Measurements from ENCODE around the gene ARVCF. TPM values are rescaled to one million over a fixed set of nuclear protein-coding genes. Genes with fewer than 3 reads are reported as not detected.

The ARVCF gene
- total and polyA plus RNA-seq, 2 experiments from 2014 or later, result 1.1 to 4.0 TPM

DNA sequence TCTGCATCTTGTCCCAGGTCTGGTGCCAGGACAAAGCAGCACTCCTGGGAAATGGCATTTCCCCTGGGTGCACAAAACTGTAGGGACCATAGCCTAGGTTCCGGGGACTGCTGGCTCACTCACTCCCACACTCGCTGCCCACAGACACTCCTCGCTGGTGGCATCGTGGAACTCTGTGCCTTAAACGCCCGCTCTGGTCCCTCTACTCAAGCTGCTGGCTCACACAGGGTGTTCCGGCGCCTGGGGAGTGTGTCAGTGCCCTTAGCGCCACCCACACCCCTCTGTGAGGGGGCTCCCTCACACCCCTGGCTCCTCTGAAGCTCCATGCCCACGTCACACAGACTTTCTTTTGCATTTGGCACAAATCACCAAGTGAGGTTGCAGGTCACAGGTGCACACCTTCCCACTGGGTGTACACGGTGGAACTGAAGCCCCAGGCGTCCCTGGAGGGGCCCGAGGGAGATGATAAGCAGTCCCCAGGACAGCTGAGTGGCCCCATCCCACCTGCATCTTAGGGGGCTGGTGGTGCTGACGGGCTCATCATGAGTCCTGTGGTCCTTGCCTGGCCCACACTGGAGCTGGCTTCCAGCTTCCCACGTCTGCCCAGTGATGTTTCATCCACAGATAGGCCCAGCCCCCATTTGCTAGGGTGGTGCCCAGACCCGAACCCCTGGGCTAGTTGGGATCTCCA, 40.2 kb upstream of the ARVCF start:
- WGBS, 2 experiments (ENCODE audit: low coverage in 1 of 2, low lambda C conversion rate in 2 of 2, missing lambda C conversion rate in 2 of 2), result 88 to 92% methylated on average over 16 of the region's 16 CpGs
- H4K20me1 ChIP-seq (ENCODE audit: insufficient read depth), result no peaks in the 10 kb centered on the region
- in situ Hi-C loops (cut with MboI), result no loop called here
- no peak overlapping the region for H3K4me3 ChIP-seq
- H3K27me3 ChIP-seq (replicated peaks; ENCODE audit: insufficient read depth), result no peaks in the 10 kb centered on the region
- no peak overlapping the region for H2AFZ ChIP-seq
- no peak overlapping the region for H3K4me2 ChIP-seq (ENCODE audit: unreplicated experiment)
- H3K9me3 ChIP-seq (ENCODE audit: low read depth), result no peaks in the 10 kb centered on the region
- H3K9ac ChIP-seq, result no peak overlapping the region
- H3K9me2 ChIP-seq (ENCODE audit: insufficient read depth), result no peaks in the 10 kb centered on the region
- no peak overlapping the region for H3K27ac ChIP-seq
- no peaks in the 10 kb centered on the region for H3F3A ChIP-seq (ENCODE audit: insufficient read depth)
- no peaks in the 10 kb centered on the region for H3K36me3 ChIP-seq (ENCODE audit: low read depth)
- TF ChIP-seq EZH2 (IDR thresholded peaks at IDR 0.05; ENCODE audit: insufficient read depth, poor library complexity, severe bottlenecking) (no peak), EZH2phosphoT487 (IDR thresholded peaks at IDR 0.05; ENCODE audit: insufficient read depth, low read depth) (no peak)
- H3K4me1 ChIP-seq (ENCODE audit: insufficient read depth), result no peaks in the 10 kb centered on the region
- H3K79me2 ChIP-seq (ENCODE audit: insufficient read depth), result no peaks in the 10 kb centered on the region
- no peak for DNase-seq

GRCh38 chr22:20056161-20056560, 39.5 kb upstream of the ARVCF start:
- DNase-seq, result no peak
- Histone ChIP-seq H3K36me3 (ENCODE audit: low read depth) (no peaks in the 10 kb centered on the region), H3K79me2 (ENCODE audit: insufficient read depth) (no peaks in the 10 kb centered on the region), H3K9me3 (ENCODE audit: low read depth) (no peaks in the 10 kb centered on the region), H3K9ac (no peak overlapping the region), H4K20me1 (ENCODE audit: insufficient read depth) (no peaks in the 10 kb centered on the region), H3K4me3 (no peak overlapping the region), H3K9me2 (ENCODE audit: insufficient read depth) (no peaks in the 10 kb centered on the region), H3K4me2 (ENCODE audit: unreplicated experiment) (no peak overlapping the region), H3F3A (ENCODE audit: insufficient read depth) (no peaks in the 10 kb centered on the region), H3K4me1 (ENCODE audit: insufficient read depth) (no peaks in the 10 kb centered on the region), H3K27me3 (replicated peaks; ENCODE audit: insufficient read depth) (no peaks in the 10 kb centered on the region), H3K27ac (no peak overlapping the region), H2AFZ (no peak overlapping the region)
- in situ Hi-C loops (cut with MboI), result no loop called here
- WGBS, 2 experiments (ENCODE audit: low coverage in 1 of 2, low lambda C conversion rate in 2 of 2, missing lambda C conversion rate in 2 of 2), result 85% methylated on average over 9 to 10 of the region's 10 CpGs
- no peak for TF ChIP-seq EZH2phosphoT487 (IDR thresholded peaks at IDR 0.05; ENCODE audit: insufficient read depth, low read depth)
- no peak for TF ChIP-seq EZH2 (IDR thresholded peaks at IDR 0.05; ENCODE audit: insufficient read depth, poor library complexity, severe bottlenecking)

DNA sequence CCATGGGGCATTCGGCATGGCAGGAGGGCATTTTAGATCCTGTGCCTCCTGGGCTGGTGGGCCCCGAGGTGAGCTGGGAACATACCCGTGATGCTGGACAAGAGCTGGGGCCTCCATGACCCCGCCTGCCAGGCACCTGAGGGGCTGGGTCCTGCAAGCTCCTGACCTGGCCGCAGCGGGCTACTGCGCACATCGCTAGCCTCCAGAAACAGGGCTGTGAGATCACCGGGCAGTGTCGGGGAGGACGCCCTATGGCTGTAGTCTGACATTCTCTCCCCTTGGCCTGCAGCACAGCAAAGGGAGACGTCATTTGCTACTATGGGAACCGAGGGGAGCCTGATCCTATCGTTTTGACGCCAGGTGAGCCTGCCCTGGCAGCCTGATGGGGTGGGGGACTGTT, 39.0 kb upstream of the ARVCF start:
- Histone ChIP-seq H2AFZ (no peak overlapping the region), H3K79me2 (ENCODE audit: insufficient read depth) (no peaks in the 10 kb centered on the region), H3K4me2 (ENCODE audit: unreplicated experiment) (no peak overlapping the region), H3K27ac (no peak overlapping the region), H4K20me1 (ENCODE audit: insufficient read depth) (no peaks in the 10 kb centered on the region), H3K9me3 (ENCODE audit: low read depth) (no peaks in the 10 kb centered on the region), H3K36me3 (ENCODE audit: low read depth) (no peaks in the 10 kb centered on the region), H3K4me1 (ENCODE audit: insufficient read depth) (no peaks in the 10 kb centered on the region), H3K27me3 (replicated peaks; ENCODE audit: insufficient read depth) (no peaks in the 10 kb centered on the region), H3F3A (ENCODE audit: insufficient read depth) (no peaks in the 10 kb centered on the region), H3K9ac (no peak overlapping the region), H3K9me2 (ENCODE audit: insufficient read depth) (no peaks in the 10 kb centered on the region), H3K4me3 (no peak overlapping the region)
- 93 to 94% methylated on average over 15 of the region's 15 CpGs for WGBS, 2 experiments (ENCODE audit: low coverage in 1 of 2, low lambda C conversion rate in 2 of 2, missing lambda C conversion rate in 2 of 2)
- in situ Hi-C loops (cut with MboI), result no loop called here
- TF ChIP-seq EZH2phosphoT487 (IDR thresholded peaks at IDR 0.05; ENCODE audit: insufficient read depth, low read depth) (no peak), EZH2 (IDR thresholded peaks at IDR 0.05; ENCODE audit: insufficient read depth, poor library complexity, severe bottlenecking) (no peak)
- DNase-seq, result no peak

- no peak overlapping the region for H3K27ac ChIP-seq
- H3K9me3 ChIP-seq (ENCODE audit: low read depth), result no peaks in the 10 kb centered on the region
- WGBS, 2 experiments (ENCODE audit: low coverage in 1 of 2, low lambda C conversion rate in 2 of 2, missing lambda C conversion rate in 2 of 2), result 100% methylated on average over 2 of the region's 2 CpGs
- no peaks in the 10 kb centered on the region for H3K4me1 ChIP-seq (ENCODE audit: insufficient read depth)
- H4K20me1 ChIP-seq (ENCODE audit: insufficient read depth), result no peaks in the 10 kb centered on the region
- TF ChIP-seq EZH2 (IDR thresholded peaks at IDR 0.05; ENCODE audit: insufficient read depth, poor library complexity, severe bottlenecking) (no peak), EZH2phosphoT487 (IDR thresholded peaks at IDR 0.05; ENCODE audit: insufficient read depth, low read depth) (no peak)
- H3K36me3 ChIP-seq (ENCODE audit: low read depth), result no peaks in the 10 kb centered on the region
- no peaks in the 10 kb centered on the region for H3K79me2 ChIP-seq (ENCODE audit: insufficient read depth)
- in situ Hi-C loops (cut with MboI), result no loop called here
- no peak overlapping the region for H3K4me3 ChIP-seq
- no peak overlapping the region for H2AFZ ChIP-seq
- H3K9ac ChIP-seq, result no peak overlapping the region
- H3F3A ChIP-seq (ENCODE audit: insufficient read depth), result no peaks in the 10 kb centered on the region
- DNase-seq, result no peak
- no peak overlapping the region for H3K4me2 ChIP-seq (ENCODE audit: unreplicated experiment)
- no peaks in the 10 kb centered on the region for H3K9me2 ChIP-seq (ENCODE audit: insufficient read depth)
- H3K27me3 ChIP-seq (replicated peaks; ENCODE audit: insufficient read depth), result no peaks in the 10 kb centered on the region
Observed at GRCh38 chr22:20055144-20055543, 38.5 kb upstream of the ARVCF start.
